Right lobe of liver (tissue), 6 donors: ENCODE data around the gene GAB4. TPM values are rescaled to one million over a fixed set of nuclear protein-coding genes. Genes with fewer than 3 reads are reported as not detected.

Experiments used
- ATAC-seq, 4 donors: fragments of 200-7000 bp; cut with Tn5 transposase; one replicate each; pipeline ENCODE4 v1.9.1; 2020; ENCODE audit warnings: mild to moderate bottlenecking in 4 of 4, moderate library complexity in 4 of 4
- DNase-seq, 3 donors: peaks; one replicate each; pipeline ENCODE4 v3.0.0-alpha.2; 2020
- H3K27ac ChIP-seq, 3 donors: fragments of 200-600 bp; one replicate each; pipeline ENCODE4 v1.8.0; 2022
- H3K27me3 ChIP-seq, 2 donors: fragments of 200-600 bp; one replicate each; pipeline ENCODE4 v1.8.0; 2022
- H3K36me3 ChIP-seq, 4 donors: fragments of 200-600 bp; sonication (generic) in 1 of 4; one replicate each; pipeline versions ENCODE4 v1.5.1 to v1.8.0; 2017 to 2022; ENCODE audit warnings: control low read depth in 1 of 4
- H3K4me1 ChIP-seq, 4 donors: fragments of 200-600 bp; sonication (generic) in 1 of 4; one replicate each; pipeline versions ENCODE4 v1.5.1 to v1.8.0; 2017 to 2022; ENCODE audit warnings: control low read depth in 1 of 4
- H3K4me3 ChIP-seq, 3 donors: fragments of 200-600 bp; one replicate each; pipeline ENCODE4 v1.8.0; 2022
- H3K9me3 ChIP-seq, 4 donors: fragments of 200-600 bp; sonication (generic) in 1 of 4; one replicate each; pipeline versions ENCODE4 v1.5.1 to v1.8.0; 2017 to 2022; ENCODE audit warnings: control low read depth in 1 of 4
- POLR2A ChIP-seq: fragments of 450-650 bp; IDR thresholded peaks from one replicate; pipeline ENCODE4 v1.6.1; 2017; ENCODE audit warnings: antibody characterized with exemption, mild to moderate bottlenecking
- WGBS: methylation state at CpG from one replicate; pipeline ENCODE4 v1.1.6; 2018; ENCODE audit warnings: low coverage, low lambda C conversion rate; ENCODE audit not compliant: insufficient coverage; ENCODE audit errors: missing lambda C conversion rate; 5-methylcytosine and 5-hydroxymethylcytosine counted together
- intact Hi-C, 2 donors: fragments of 100-400 bp; cut with DNase I; formaldehyde crosslinking; loops; one replicate each; pipeline versions ENCODE4 v1.11.2 to v1.14.1; 2022
- total RNA-seq, 6 experiments: library from RNA; depleted of rRNA in 2 of 6; stranded (reverse); fragments of >200 nt in 2 of 6; fragmentation: NEBNext Ultra II Directional in 3 of 6; extraction: Animal tissue kit (Norgen Biotek cat#: 25700) in 3 of 6; gene quantifications; one replicate each; pipeline versions ENCODE4 v1.1.0 to v1.2.4, GENCODE V29; 2016 to 2023
- TF ChIP-seq, protein P1 (sequence below), 4 donors: fragments of 200-600 bp in 3 of 4; fragments of 450-650 bp in 1 of 4; IDR thresholded peaks; one replicate each; pipeline versions ENCODE4 v1.5.1 to v1.8.0; 2016 to 2022; ENCODE audit warnings: antibody characterized with exemption in 4 of 4, mild to moderate bottlenecking in 2 of 4
- donor health status: DM: no; HTN: yes; CAD: no.
- donor health status: DM: no; HTN: no; CAD: no.
- donor health status: DM: no; HTN: no; CAD: no.
- donor health status: DM: no; HTN: yes; CAD: no.
- donor health status: DM: no; HTN: yes; CAD: no.

Gene GAB4
- total RNA-seq, 6 experiments from 2014 or later: not detected

DNA sequence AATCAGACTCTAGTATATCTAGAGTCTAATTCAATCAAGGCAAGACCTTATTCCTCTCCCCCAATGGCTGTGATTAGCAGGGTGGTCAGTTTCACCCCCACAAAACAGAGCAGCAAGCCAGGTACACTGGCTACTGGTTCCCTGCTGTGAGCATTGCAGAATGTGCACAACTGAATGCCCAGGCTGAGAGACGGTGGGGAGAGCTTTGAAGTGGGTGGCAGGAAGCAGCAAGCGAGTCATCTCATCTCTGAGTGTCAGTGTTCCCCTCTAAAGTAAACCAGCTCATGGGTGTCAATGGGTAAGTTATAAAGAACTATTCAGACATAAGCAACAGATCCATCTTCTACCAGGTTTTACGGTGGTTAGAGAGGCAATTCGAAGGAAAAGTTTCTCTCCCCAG, 37.6 kb downstream of the GAB4 start:
- no peak for ATAC-seq
- intact Hi-C loops: no loop called here
- 31% methylated on average over 4 of the region's 4 CpGs for WGBS

DNA sequence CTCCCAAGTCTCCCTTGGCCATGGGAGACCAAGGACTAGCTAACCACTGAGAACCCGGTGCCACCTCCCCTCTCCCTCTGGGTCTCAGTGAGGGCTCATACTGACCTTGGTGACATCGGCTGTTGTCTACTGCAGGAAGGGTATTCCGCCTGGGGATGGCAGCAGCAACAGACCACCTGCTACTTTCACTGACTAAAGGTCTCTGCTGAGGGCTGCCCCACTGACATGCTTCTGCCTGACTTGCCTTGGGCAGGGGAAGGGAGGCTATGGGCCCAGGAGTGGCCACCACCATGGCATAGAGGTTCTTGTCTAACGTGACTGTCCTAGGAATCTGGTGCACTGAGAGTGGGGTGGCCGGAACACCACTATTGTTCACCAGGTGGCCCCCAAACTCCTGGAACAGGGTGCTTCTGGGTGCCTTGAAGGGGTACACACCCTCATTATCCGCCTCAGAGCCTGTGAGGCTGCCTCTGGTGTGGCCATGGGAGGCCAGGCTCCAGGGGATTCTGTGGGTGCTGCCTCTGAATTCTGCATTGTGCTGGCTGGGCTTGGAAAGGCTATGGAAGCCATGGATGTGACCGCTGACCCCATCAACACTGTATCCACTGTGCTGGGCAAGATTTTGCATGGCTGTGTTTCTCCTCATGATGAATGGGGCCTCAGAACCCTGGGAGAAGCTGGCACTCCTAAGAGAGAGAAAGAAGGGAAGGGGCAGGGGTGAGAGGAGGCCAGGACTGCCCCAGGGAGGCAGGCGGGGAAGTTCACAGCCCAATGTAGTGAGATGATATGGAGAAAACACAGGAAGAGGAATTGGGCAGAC, 38.3 kb downstream of the GAB4 start:
- DNase-seq (no peak), ATAC-seq (no peak)
- Histone ChIP-seq H3K4me1 (no peaks in the 10 kb centered on the region), H3K4me3 (no peak overlapping the region), H3K9me3 (no peaks in the 10 kb centered on the region), H3K36me3 (no peaks in the 10 kb centered on the region), H3K27ac (no peak overlapping the region), H3K27me3 (no peaks in the 10 kb centered on the region)
- 58% methylated on average over 3 of the region's 8 CpGs for WGBS
- TF ChIP-seq POLR2A: no peak
- TF ChIP-seq, protein P1, sequence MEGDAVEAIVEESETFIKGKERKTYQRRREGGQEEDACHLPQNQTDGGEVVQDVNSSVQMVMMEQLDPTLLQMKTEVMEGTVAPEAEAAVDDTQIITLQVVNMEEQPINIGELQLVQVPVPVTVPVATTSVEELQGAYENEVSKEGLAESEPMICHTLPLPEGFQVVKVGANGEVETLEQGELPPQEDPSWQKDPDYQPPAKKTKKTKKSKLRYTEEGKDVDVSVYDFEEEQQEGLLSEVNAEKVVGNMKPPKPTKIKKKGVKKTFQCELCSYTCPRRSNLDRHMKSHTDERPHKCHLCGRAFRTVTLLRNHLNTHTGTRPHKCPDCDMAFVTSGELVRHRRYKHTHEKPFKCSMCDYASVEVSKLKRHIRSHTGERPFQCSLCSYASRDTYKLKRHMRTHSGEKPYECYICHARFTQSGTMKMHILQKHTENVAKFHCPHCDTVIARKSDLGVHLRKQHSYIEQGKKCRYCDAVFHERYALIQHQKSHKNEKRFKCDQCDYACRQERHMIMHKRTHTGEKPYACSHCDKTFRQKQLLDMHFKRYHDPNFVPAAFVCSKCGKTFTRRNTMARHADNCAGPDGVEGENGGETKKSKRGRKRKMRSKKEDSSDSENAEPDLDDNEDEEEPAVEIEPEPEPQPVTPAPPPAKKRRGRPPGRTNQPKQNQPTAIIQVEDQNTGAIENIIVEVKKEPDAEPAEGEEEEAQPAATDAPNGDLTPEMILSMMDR (IDR thresholded peaks at IDR 0.05): no peak
- intact Hi-C loops: no loop called here

More for the DNA sequence above, 37.6 kb downstream of the GAB4 start:
- Histone ChIP-seq H3K9me3 (no peaks in the 10 kb centered on the region), H3K27me3 (no peaks in the 10 kb centered on the region), H3K4me3 (no peak overlapping the region), H3K4me1 (no peaks in the 10 kb centered on the region), H3K27ac (no peak overlapping the region), H3K36me3 (no peaks in the 10 kb centered on the region)
- TF ChIP-seq POLR2A: no peak
- DNase-seq: no peak

DNA sequence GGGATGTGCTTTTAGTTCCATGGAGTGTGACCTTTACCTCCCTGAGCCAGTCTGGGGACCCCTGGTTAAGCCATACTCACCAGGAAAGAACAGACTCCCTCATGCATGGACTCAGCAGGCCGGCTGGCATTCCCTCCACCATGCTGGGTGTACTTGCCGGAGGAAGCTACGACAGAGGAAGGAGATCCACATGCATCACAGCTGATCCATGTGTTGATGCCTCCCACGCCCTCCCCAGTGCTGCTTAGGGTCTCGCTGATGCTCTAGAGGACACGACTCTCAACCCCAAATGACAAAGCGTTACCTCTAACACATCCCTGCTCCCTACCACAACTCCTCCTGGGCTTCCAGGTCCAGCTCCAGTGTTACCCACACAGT, 39.8 kb downstream of the GAB4 start:
- intact Hi-C loops: no loop called here
- no peak for TF ChIP-seq POLR2A
- TF ChIP-seq, protein P1 (IDR thresholded peaks at IDR 0.05): no peak
- no peak overlapping the region for H3K4me3 ChIP-seq
- ATAC-seq (no peak), DNase-seq (no peak)
- H3K36me3 ChIP-seq: no peaks in the 10 kb centered on the region
- WGBS: 80% methylated on average over 1 of the region's 7 CpGs
- H3K9me3 ChIP-seq: no peaks in the 10 kb centered on the region
- no peak overlapping the region for H3K27ac ChIP-seq
- H3K4me1 ChIP-seq: no peaks in the 10 kb centered on the region
- H3K27me3 ChIP-seq: no peaks in the 10 kb centered on the region

DNA sequence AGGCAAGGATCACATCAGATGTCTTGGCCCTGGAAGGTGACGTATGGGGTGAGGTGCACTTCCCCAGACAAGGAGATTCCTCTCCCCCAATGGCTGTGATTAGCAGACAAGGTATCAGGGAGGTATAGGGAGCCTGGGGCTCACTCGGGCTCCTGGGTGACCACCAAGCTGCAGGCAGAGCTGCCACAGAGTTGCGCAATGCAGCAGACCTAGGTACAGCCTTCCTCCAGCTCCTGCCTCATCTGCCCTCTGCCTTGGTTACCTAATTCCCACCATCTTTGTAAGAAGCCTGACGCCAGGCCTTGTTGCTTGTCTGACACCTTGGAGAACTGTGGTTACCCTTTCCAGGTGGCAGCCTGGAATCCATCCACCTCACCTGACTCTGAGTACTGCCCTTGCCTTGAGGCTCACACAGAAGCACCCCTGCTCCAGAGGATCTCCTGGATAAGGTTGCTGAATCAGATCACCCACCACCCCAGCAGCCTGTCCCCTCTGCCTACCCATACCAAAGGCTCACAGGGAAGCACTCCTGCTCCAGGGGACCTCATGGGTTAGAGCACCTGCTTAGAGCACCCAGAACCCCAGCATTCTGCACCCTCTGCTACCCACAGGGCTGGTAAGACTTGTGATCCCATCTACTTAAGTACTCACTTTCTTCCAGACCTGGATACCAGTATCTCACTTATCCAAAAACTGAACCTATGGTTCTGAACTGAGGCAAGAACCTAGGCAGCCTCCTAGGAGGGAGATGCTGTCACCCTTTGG, 40.4 kb downstream of the GAB4 start:
- no peak overlapping the region for H3K4me3 ChIP-seq
- H3K27me3 ChIP-seq: no peaks in the 10 kb centered on the region
- H3K9me3 ChIP-seq: no peaks in the 10 kb centered on the region
- H3K36me3 ChIP-seq: no peaks in the 10 kb centered on the region
- ATAC-seq (no peak), DNase-seq (no peak)
- 17% methylated on average over 1 of the region's 4 CpGs for WGBS
- no peak overlapping the region for H3K27ac ChIP-seq
- no peaks in the 10 kb centered on the region for H3K4me1 ChIP-seq
- no peak for TF ChIP-seq POLR2A
- intact Hi-C loops: no loop called here

DNA sequence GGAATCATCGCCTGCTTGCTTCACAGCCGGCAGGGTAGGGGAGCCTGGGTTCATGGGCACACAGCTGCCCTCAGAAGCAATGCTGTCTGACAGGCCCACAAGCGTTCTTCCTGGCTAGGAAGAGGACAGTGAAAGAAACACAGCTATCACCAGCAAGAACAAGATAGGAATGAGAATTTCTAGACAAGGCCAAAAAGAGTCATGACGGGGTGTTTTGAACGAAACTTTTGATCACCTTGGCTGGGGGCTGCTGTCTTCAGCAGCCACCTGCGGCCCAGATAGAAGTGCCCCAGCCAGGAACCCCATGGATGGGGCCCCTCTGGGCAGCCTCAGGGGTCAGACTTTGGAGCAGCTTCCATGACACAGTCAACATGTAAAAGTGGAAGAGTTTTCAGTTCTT, 41.8 kb downstream of the GAB4 start:
- Histone ChIP-seq H3K36me3 (no peaks in the 10 kb centered on the region), H3K9me3 (no peaks in the 10 kb centered on the region), H3K4me3 (no peak overlapping the region), H3K27me3 (no peaks in the 10 kb centered on the region), H3K27ac (no peak overlapping the region), H3K4me1 (no peaks in the 10 kb centered on the region)
- WGBS: 67% methylated on average over 6 of the region's 6 CpGs
- DNase-seq (no peak), ATAC-seq (no peak)
- intact Hi-C loops: no loop called here
- TF ChIP-seq, protein P1 (IDR thresholded peaks at IDR 0.05): no peak
- no peak for TF ChIP-seq POLR2A
